ENCODE results near the gene CCDC88C. TPM values are rescaled to one million over a fixed set of nuclear protein-coding genes. Genes with fewer than 3 reads are reported as not detected.
A peak's percentile ranks its signal among the peaks of the same experiment; 100 is the strongest.

The CCDC88C gene
- total RNA-seq, 1 donor from 2014 or later, result 48.2 TPM

DNA sequence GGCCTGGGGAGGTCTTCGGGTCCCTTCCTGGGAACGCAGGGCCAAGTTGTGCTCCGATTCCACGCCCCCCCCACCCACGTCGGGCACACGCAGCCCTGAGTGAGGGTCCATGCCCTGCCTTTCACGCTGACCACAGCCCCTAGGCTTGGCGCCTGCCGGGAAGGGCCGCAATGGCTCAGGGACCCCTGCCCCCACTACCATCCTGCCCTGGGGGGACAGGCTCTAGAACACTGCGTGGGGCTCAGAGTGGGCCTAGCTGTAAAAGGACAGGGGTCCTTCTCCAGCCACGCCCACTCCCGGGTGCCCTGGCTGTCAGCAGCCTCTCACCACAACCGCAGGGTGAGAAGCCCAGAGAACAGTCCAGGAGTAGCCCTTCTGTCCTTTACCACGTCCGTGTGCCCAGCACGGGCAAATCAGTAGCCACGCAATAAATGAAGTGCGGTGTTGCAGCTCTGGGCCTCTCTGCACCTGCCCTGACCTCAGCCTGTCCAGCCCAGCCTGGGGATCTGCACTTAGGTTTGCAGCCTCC lies 163.8 kb downstream of the CCDC88C start:
- peaks cover 53% of the 10 kb centered on the region for H3K4me1 Mint-ChIP-seq (ENCODE audit: unreplicated experiment)
- H3K36me3 Mint-ChIP-seq (ENCODE audit: low read depth, unreplicated experiment), result peaks cover 4% of the 10 kb centered on the region
- DNase-seq (ENCODE audit: low spot score), result no peak
- H3K4me3 Mint-ChIP-seq (ENCODE audit: unreplicated experiment), result peak overlapping the region; percentile 84
- H3K9me3 Mint-ChIP-seq (ENCODE audit: unreplicated experiment), result no peaks in the 10 kb centered on the region
- H3K27me3 Mint-ChIP-seq (ENCODE audit: unreplicated experiment), result peaks cover 7% of the 10 kb centered on the region
- TF ChIP-seq, protein P1, sequence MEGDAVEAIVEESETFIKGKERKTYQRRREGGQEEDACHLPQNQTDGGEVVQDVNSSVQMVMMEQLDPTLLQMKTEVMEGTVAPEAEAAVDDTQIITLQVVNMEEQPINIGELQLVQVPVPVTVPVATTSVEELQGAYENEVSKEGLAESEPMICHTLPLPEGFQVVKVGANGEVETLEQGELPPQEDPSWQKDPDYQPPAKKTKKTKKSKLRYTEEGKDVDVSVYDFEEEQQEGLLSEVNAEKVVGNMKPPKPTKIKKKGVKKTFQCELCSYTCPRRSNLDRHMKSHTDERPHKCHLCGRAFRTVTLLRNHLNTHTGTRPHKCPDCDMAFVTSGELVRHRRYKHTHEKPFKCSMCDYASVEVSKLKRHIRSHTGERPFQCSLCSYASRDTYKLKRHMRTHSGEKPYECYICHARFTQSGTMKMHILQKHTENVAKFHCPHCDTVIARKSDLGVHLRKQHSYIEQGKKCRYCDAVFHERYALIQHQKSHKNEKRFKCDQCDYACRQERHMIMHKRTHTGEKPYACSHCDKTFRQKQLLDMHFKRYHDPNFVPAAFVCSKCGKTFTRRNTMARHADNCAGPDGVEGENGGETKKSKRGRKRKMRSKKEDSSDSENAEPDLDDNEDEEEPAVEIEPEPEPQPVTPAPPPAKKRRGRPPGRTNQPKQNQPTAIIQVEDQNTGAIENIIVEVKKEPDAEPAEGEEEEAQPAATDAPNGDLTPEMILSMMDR (IDR thresholded peaks at IDR 0.05; ENCODE audit: unreplicated experiment), result no peak
- no peak overlapping the region for H3K27ac Mint-ChIP-seq (ENCODE audit: unreplicated experiment)

DNA sequence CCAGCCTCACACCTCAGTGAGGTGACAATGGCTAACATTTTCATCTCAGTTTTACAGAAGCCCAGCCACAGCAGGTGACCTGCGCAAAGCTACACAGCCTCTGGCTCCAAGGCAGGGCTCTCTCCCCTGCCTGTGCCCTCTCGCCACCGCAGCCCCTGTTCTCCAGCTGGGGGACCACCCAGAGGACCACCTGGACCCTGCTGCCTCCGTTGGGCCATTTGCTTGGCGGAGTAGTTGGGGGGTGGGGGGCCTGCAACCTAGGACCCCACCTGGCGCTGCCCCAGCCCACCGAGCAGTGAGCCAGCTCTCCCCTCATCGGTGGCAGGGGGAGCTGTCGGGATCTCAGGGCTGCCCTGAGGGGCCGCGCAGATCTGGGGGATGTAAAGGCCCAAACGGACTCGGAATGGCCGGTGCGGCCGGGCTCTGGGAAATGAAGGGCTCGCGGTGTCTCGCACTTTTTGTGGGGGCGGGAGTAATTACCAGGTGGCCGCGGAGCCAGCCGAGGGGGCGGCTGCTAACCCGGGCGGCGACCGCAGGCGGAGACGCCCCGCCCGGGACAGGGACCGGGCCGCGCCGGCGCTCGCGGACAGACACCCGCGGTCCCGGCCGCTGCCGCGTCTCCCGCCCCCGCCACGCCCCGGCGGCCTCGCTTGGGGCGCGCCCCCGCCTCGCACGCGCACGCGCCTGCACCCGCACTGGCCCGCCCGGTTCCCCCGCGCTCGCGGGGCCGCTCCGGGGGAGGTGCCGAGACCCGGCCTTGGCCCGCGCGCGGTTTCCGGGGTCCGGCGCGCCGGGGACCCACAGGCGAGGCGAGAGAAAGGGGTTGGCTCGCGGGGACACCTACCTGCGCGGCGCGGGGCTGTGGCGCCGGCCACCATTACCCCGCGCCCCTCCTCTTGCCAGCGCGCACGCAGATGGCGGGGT lies 164.5 kb downstream of the CCDC88C start:
- DNase-seq (ENCODE audit: low spot score), result peak; percentile 45
- Mint-ChIP-seq H3K4me3 (ENCODE audit: unreplicated experiment) (peak overlapping the region; percentile 71), H3K36me3 (ENCODE audit: low read depth, unreplicated experiment) (peaks cover 4% of the 10 kb centered on the region), H3K27me3 (ENCODE audit: unreplicated experiment) (peaks cover 5% of the 10 kb centered on the region), H3K4me1 (ENCODE audit: unreplicated experiment) (peaks cover 48% of the 10 kb centered on the region), H3K9me3 (ENCODE audit: unreplicated experiment) (no peaks in the 10 kb centered on the region), H3K27ac (ENCODE audit: unreplicated experiment) (no peak overlapping the region)
- TF ChIP-seq, protein P1 (IDR thresholded peaks at IDR 0.05; ENCODE audit: unreplicated experiment), result no peak

DNA sequence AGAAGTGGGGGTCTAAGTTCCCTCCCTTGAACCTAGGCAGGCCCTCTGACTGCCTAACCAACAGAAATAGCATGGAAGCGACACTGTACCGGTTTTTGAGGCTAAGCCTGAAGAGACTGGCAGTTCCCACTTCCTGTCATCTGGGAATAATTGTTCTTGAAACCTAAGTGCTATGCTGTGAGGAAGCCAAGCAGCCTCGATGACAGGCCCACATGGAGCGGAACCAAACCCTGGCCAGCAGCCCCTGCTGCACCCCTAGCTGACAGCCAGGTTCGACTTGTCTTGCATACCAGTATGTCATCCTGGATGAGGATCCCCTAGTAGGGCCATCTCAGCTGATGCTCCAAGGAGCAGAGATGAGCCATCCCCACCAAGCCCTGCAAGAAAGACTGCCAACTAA lies 166.7 kb downstream of the CCDC88C start:
- peaks cover 5% of the 10 kb centered on the region for H3K27me3 Mint-ChIP-seq (ENCODE audit: unreplicated experiment)
- no peak for DNase-seq (ENCODE audit: low spot score)
- TF ChIP-seq, protein P1 (IDR thresholded peaks at IDR 0.05; ENCODE audit: unreplicated experiment), result no peak
- no peak overlapping the region for H3K27ac Mint-ChIP-seq (ENCODE audit: unreplicated experiment)
- no peak overlapping the region for H3K4me3 Mint-ChIP-seq (ENCODE audit: unreplicated experiment)
- no peaks in the 10 kb centered on the region for H3K9me3 Mint-ChIP-seq (ENCODE audit: unreplicated experiment)
- peaks cover 34% of the 10 kb centered on the region for H3K4me1 Mint-ChIP-seq (ENCODE audit: unreplicated experiment)
- peaks cover 4% of the 10 kb centered on the region for H3K36me3 Mint-ChIP-seq (ENCODE audit: low read depth, unreplicated experiment)

DNA sequence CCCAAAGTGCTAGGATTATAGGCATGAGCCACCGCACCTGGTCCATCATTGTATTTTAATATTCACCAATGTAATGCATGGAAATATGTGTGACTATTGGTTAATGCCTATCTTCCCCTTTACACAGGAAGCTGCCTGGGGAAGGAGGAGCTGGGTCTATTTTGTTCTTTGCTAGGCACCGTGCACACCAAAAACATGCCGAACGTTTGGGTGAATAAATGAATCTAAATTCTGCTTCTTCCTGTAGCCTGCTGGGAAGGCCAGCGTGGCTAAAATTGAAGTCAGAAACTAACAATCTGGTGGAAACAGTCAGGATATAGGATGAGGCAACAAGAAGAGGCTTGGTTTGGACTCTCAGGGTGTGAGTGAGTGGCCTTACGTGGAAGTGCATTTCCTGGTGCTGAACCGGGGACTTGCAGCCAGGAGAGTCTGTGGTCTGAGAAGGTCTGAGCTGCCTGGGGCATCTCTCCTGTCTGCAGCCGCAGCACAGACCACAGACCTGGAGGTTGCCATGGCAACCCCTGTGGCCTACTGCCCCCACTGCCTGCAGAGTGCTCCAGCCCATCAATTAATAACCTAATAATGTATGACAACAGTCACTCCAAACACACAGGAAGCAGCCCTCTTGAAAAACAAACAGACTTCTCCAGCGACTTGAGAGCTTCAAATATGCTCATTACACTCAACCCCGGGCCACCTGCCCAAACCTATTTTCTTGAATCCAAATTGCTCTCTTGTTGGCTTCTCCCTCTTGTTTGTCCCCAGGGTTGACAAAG lies 167.6 kb downstream of the CCDC88C start:
- Mint-ChIP-seq H3K9me3 (ENCODE audit: unreplicated experiment) (no peaks in the 10 kb centered on the region), H3K36me3 (ENCODE audit: low read depth, unreplicated experiment) (peaks cover 4% of the 10 kb centered on the region), H3K27ac (ENCODE audit: unreplicated experiment) (peak overlapping the region; percentile 61), H3K4me1 (ENCODE audit: unreplicated experiment) (peaks cover 34% of the 10 kb centered on the region), H3K27me3 (ENCODE audit: unreplicated experiment) (peaks cover 3% of the 10 kb centered on the region), H3K4me3 (ENCODE audit: unreplicated experiment) (no peak overlapping the region)
- TF ChIP-seq, protein P1 (IDR thresholded peaks at IDR 0.05; ENCODE audit: unreplicated experiment), result no peak
- no peak for DNase-seq (ENCODE audit: low spot score)

All from endothelial cell (in vitro differentiated cells).